HG03558 (cell line): ENCODE data around the gene SP140.

ENCODE experiments used
- ATAC-seq: cut with Tn5 transposase; IDR thresholded peaks from one replicate; pipeline ENCODE4 v1.9.1; 2021; ENCODE audit warnings: moderate number of reproducible peaks; ENCODE audit not compliant: unreplicated experiment; ENCODE audit errors: extremely low read depth

The SP140 gene

DNA sequence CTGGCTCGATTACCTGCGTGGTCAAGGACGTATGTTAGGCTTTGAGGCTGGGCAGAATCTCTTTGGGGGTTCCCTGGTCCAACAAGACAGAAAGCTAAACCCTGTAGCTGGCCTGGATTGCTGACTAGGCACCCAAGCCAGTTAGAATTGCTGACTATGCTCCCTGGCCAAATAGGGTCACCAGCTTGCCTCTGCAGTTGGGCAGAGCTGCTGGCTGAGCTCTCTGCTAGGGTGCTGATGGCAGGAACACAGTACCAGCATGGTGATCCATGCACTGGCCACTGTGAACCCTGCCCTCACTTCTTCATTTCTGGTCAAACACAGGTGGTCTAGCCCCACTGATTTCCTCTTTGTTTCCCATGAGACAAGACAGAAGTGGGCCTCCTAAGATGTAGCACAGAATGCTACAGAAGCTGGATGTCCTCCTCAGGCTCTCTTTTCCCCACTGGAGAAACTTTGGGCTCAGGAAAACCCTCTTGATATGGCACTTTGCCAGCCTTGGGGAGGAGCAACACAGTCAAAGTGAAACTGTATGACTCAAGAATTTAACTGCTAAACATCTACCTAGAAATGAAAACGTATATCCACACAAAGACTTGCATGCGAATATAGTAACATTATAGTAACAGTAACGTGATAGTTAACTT lies 122.2 kb downstream of the SP140 start:
- no peak for ATAC-seq

DNA sequence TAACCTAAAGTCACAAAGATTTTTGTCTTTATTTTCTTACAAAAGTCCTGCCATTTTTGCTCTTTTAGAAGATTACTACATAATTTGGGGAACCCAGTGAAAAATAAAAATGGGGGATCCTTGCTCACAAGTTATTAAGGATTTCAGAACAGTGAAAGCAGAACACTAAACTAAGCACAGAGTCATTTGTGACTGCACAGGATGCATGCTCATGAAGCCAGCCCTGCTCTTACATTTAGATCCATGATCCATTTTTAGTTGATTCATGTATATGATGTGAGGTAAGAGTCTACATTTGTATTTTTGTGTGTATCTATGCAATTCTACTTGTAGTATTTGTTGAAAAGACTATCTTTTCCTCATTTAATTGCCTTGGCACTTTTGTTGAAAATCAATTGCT lies 123.3 kb downstream of the SP140 start:
- ATAC-seq: no peak

DNA sequence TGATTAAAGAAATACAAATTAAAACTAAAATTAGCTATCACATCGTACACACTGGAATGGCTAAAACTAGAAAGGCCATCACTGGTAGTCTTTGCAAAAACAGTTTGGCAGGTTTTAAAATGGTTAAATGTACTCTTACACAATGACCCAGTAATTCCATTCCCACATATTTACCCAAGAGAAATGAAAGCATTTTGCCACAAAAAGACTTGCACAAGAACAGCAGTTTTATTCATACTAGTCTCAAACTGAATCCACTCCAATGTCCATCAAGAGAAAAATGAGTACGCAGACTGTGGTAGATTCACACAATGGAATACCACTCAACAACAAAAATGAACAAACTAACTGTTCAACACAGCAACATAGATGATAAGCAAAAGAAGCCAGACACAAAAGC lies 130.5 kb downstream of the SP140 start:
- ATAC-seq: no peak

DNA sequence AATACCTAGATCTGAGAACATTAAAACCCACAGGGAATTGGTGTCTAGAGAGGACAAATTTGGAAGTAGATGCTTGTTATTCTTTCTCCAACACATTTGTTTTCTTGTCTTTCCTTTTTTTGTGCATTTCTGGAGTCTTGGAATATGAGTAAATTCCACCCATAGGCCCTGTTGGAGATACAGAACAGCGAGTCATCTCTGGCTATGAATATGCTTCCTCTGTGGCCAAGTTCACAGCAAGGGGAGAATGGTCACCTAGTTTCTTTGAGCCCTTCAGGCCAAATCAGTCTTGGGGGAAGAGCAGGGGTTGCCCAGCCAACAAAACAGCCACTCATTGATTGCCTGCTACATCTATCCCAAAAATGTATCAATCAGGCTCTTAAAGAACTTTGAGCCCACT lies 132.8 kb downstream of the SP140 start:
- ATAC-seq: no peak

DNA sequence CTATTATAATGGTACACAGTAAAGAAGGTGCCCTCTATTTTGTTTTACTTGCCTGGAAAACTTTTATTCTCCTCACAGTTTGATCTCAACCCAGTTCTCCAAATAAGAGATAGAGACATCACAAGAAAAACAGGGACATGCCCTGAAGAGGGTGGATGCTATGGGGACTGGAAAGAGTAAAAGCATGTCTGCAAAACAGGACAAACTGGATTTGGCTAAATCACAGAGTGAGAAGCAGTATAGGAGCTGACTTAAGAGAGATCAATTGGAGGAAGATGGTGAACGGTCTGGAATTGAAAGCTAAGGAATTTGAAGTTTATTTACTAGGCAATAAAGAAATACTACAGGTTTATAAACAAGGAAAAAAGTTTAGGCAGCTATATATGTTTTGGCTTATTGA lies 134.5 kb downstream of the SP140 start:
- ATAC-seq: no peak

DNA sequence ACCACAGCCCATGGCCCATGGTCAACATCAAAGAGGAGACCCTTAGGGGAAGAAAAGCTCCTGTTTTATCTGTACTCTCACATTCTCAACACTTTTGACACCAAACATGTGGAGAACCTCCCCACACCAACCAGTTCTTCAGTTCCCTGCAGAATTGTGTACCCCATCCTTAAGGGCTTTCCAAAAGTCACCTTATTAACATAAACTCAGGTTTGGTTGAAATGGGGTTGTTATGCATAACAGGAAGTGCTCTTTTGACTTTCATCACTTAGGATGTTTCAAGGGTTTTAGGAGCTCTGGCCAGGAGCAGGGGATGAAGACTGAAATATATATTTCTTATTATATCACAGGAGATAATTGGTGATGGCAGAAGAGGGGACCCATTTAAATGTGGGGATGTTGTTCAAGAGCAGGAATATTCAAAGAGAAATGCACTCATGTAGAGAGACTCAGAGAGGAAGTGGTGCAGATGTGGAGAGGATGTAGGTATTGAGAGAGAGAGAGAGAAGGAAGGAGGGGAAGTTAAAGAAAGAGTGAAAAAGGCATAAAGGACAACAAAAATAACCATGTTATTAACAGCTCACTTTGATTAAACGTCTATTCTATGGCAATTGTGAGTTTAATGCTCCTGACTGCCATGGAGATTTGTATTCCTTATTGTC lies 136.6 kb downstream of the SP140 start:
- ATAC-seq: no peak
